Measurements from ENCODE around the gene BIRC6. TPM values are rescaled to one million over a fixed set of nuclear protein-coding genes. Genes with fewer than 3 reads are reported as not detected.

Gene BIRC6
- total RNA-seq, 4 donors from 2014 or later = 142 to 268 (median 218) TPM

DNA sequence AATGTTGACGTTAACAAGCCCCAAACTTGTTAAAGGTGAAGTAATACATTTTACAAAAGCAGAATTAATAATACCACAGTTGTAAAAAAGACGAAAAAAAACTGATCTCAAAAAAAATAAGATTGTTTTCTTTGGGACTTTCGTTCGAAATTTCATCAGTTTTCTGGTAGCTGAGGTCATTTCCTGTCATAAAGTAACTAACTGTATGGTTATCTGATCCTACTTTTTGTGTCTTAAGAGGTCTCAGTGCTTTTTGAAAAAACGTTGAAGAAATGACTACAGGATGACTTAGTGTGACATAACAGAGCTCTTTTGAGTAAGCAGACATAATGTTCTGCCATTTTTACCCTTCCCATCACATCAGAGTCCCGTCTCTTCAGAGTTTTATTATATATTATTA, 79.3 kb downstream of the BIRC6 start:
- intact Hi-C loops (cut with DNase I) = no loop called here
- Histone ChIP-seq H3K27me3 (no peaks in the 10 kb centered on the region), H3K36me3 (peaks cover 10 to 14% of the 10 kb centered on the region in 2 donors), H3K9me3 (no peaks in the 10 kb centered on the region), H3K4me1 (no peaks in the 10 kb centered on the region), H3K4me3 (replicated peaks in 1 of 3) (no peak overlapping the region), H3K27ac (no peak overlapping the region)
- WGBS, 2 donors = 81 to 88% methylated on average over 6 of the region's 6 CpGs
- TF ChIP-seq, protein P1, sequence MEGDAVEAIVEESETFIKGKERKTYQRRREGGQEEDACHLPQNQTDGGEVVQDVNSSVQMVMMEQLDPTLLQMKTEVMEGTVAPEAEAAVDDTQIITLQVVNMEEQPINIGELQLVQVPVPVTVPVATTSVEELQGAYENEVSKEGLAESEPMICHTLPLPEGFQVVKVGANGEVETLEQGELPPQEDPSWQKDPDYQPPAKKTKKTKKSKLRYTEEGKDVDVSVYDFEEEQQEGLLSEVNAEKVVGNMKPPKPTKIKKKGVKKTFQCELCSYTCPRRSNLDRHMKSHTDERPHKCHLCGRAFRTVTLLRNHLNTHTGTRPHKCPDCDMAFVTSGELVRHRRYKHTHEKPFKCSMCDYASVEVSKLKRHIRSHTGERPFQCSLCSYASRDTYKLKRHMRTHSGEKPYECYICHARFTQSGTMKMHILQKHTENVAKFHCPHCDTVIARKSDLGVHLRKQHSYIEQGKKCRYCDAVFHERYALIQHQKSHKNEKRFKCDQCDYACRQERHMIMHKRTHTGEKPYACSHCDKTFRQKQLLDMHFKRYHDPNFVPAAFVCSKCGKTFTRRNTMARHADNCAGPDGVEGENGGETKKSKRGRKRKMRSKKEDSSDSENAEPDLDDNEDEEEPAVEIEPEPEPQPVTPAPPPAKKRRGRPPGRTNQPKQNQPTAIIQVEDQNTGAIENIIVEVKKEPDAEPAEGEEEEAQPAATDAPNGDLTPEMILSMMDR (IDR thresholded peaks at IDR 0.05) = no peak
- TF ChIP-seq POLR2A (IDR thresholded peaks at IDR 0.05) = no peak
- no peak for DNase-seq

DNA sequence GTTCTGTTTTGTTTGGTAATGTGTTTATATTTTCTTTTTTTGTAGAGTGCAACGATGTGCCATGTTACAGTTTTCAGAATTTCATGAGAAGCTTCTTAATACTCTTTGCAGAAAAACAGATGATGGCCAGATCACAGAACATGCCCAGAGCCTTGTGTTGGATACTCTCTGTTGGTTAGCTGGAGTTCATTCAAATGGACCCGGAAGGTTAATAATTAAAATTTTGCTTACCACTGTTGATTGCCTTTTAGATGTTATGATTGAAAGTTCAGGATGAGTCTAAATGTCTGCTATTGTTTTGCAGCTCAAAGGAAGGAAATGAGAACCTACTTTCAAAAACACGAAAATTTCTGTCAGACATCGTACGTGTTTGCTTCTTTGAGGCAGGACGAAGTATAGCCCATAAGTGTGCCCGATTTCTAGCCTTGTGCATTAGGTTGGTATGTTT, 85.2 kb downstream of the BIRC6 start:
- peaks cover 31 to 46% of the 10 kb centered on the region in 2 donors for H3K36me3 ChIP-seq
- WGBS, 2 donors = 89 to 96% methylated on average over 7 of the region's 7 CpGs

DNA sequence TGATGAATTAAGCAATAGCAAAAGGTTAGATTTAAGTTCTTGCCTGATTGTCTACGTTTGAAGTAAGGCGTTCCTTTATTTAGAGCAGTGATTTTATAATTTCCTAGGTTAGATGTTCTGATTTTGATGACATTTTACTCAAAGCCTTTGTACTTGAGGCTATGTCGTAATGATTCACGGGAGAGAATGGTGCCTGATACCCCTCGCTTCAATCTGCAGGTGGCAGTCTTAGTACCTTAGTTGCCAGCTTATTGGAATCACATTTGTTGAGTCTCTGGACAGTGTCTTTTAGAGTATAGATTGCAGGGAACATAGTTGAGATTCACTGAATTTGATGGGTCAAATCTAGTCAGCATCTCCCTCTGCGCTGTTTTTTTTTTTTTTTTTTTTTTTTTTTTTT, 89.5 kb downstream of the BIRC6 start:
- 97 to 98% methylated on average over 6 of the region's 6 CpGs for WGBS, 2 donors
- H3K4me3 ChIP-seq (replicated peaks in 1 of 3) = no peak overlapping the region
- H3K4me1 ChIP-seq = no peaks in the 10 kb centered on the region
- H3K27ac ChIP-seq = no peak overlapping the region
- intact Hi-C loops (cut with DNase I) = no loop called here
- peaks cover 30 to 35% of the 10 kb centered on the region in 2 donors for H3K36me3 ChIP-seq
- no peaks in the 10 kb centered on the region for H3K9me3 ChIP-seq
- TF ChIP-seq POLR2A (IDR thresholded peaks at IDR 0.05) = no peak
- TF ChIP-seq, protein P1 (IDR thresholded peaks at IDR 0.05) = no peak
- DNase-seq = no peak
- H3K27me3 ChIP-seq = no peaks in the 10 kb centered on the region

More for the DNA sequence above, 85.2 kb downstream of the BIRC6 start:
- TF ChIP-seq, protein P1 (IDR thresholded peaks at IDR 0.05) = no peak
- no peak for TF ChIP-seq POLR2A (IDR thresholded peaks at IDR 0.05)
- no peaks in the 10 kb centered on the region for H3K4me1 ChIP-seq
- no peaks in the 10 kb centered on the region for H3K9me3 ChIP-seq
- H3K27ac ChIP-seq = no peak overlapping the region
- no peaks in the 10 kb centered on the region for H3K27me3 ChIP-seq
- DNase-seq = no peak
- intact Hi-C loops (cut with DNase I) = no loop called here
- H3K4me3 ChIP-seq (replicated peaks in 1 of 3) = no peak overlapping the region

DNA sequence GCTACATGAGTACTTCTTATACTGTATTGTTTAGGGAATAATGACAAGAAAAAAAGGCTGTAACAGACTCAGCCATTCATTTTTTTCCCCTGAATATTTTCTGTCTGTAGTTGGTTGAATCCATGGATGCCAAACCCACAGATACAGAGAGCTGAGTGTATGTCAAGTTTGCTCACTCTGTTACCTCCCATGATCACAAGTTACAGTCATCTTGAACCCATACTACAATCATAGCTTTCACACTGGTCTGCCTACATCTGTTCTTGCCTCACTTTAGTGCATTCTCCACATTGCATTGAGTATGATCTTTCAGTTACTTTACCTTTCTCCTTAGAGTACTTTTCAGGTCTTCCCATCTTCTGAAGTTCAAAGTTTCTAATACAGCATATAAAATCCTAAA, 94.0 kb downstream of the BIRC6 start:
- TF ChIP-seq, protein P1 (IDR thresholded peaks at IDR 0.05) = no peak
- TF ChIP-seq POLR2A (IDR thresholded peaks at IDR 0.05) = no peak

DNA sequence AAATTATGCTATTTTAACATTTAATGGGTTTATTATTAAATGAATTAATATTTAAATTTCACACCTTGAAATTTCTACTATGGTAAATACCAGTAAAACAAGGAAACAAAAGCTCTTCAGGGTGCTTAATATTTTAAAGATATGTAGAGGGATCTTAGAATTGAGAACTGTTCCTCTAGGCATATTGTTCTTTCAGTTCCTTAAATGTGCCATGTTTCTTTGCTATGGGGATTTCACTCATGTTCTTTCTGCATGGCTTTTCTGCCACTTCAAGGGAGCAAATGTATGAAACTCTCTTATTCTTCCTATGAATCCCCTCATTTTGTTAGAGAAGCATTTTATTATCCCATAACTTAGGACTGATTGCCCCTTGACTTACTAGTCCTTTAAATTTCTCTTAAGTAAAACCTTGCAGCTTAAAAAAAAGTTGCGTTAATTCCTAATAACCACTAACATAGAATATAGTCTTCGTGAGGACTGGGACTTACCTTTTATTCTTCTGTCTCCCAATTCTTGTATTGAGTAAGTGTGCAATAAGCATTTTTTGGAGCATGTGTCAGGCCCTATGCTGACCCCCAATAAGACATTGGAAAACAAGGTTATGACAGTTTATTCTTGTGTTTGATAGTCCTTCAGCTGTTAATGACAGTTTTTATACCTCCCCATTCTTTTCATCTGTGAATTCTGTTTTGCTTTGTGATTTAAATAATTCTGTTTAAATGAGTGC, 95.7 kb downstream of the BIRC6 start:
- intact Hi-C loops (cut with DNase I) = no loop called here
- Histone ChIP-seq H3K4me1 (peaks cover 0 to 5% of the 10 kb centered on the region in 2 donors), H3K36me3 (peaks cover 0 to 4% of the 10 kb centered on the region in 2 donors), H3K27me3 (no peaks in the 10 kb centered on the region), H3K9me3 (no peaks in the 10 kb centered on the region), H3K4me3 (replicated peaks in 1 of 3) (no peak overlapping the region), H3K27ac (no peak overlapping the region)
- no peak for DNase-seq
- WGBS, 2 donors = 98 to 99% methylated on average over 2 of the region's 2 CpGs
- TF ChIP-seq, protein P1 (IDR thresholded peaks at IDR 0.05) = no peak

More for the DNA sequence above, 94.0 kb downstream of the BIRC6 start:
- no peaks in the 10 kb centered on the region for H3K27me3 ChIP-seq
- H3K4me3 ChIP-seq (replicated peaks in 1 of 3) = no peak overlapping the region
- peaks cover 2 to 8% of the 10 kb centered on the region in 2 donors for H3K36me3 ChIP-seq
- peaks cover 0 to 5% of the 10 kb centered on the region in 2 donors for H3K4me1 ChIP-seq
- H3K9me3 ChIP-seq = no peaks in the 10 kb centered on the region
- no peak overlapping the region for H3K27ac ChIP-seq
- no peak for DNase-seq
- intact Hi-C loops (cut with DNase I) = no loop called here
